Vagina (tissue), 2 donors: ENCODE measurements around the gene ACADS.

Experiments used
- CTCF ChIP-seq, 3 experiments: fragments of 450-650 bp in 2 of 3; fragments of 200-600 bp in 1 of 3; sonication (generic) in 1 of 3; IDR thresholded peaks; one replicate each; pipeline ENCODE4 v1.5.1; 2017 to 2019; ENCODE audit warnings: antibody characterized with exemption in 3 of 3, mild to moderate bottlenecking in 2 of 3, moderate library complexity in 2 of 3
- POLR2A ChIP-seq, 2 donors: fragments of 450-650 bp; IDR thresholded peaks; one replicate each; pipeline ENCODE4 v1.6.1; 2017; ENCODE audit warnings: antibody characterized with exemption in 2 of 2, mild to moderate bottlenecking in 2 of 2, moderate library complexity in 2 of 2

- TF ChIP-seq CTCF (IDR thresholded peaks at IDR 0.05) (no peak), POLR2A (IDR thresholded peaks at IDR 0.05) (no peak)
Measured at GRCh38 chr12:120751389-120751788, 25.8 kb downstream of the ACADS start.
